WTC11 (cell line): ENCODE measurements around the gene MAP4K4. TPM values are rescaled to one million over a fixed set of nuclear protein-coding genes. Genes with fewer than 3 reads are reported as not detected.
"Not testable (repeated sequence)": the region's sequence is repeated elsewhere in the genome, so short reads cannot be mapped to it uniquely, and the experiment has no call there.

Experiments used
- ATAC-seq: fragments of 200-7000 bp; cut with Tn5 transposase; 2 replicates; pipeline ENCODE4 v1.10.0; 2021; ENCODE audit warnings: mild to moderate bottlenecking, moderate library complexity
- CTCF ChIA-PET: fragments of 300-600 bp; sonication (Branson Sonifier 250); formaldehyde crosslinking; loops from one replicate; lab custom pipeline; 2021; ENCODE audit warnings: antibody characterized with exemption; lab: Charles Lee
- POLR2A ChIA-PET: fragments of 350-600 bp; sonication (Branson Sonifier 250); formaldehyde crosslinking; loops from one replicate; lab custom pipeline; 2021; ENCODE audit warnings: antibody characterized with exemption; lab: Charles Lee
- DNase-seq: peaks from one replicate; pipeline ENCODE4 v3.0.0; 2021; ENCODE audit warnings: low spot score
- H3K27ac Mint-ChIP-seq: 2 replicates; pipeline ENCODE4 v1.8.0; 2021; ENCODE audit warnings: mixed read lengths
- H3K27me3 Mint-ChIP-seq: 2 replicates; pipeline ENCODE4 v1.8.0; 2021; ENCODE audit warnings: low read depth, mild to moderate bottlenecking, moderate library complexity, mixed read lengths
- H3K36me3 Mint-ChIP-seq: 2 replicates; pipeline ENCODE4 v1.8.0; 2021; ENCODE audit warnings: mixed read lengths
- H3K4me1 Mint-ChIP-seq: 2 replicates; pipeline ENCODE4 v1.8.0; 2022; ENCODE audit warnings: mixed read lengths
- H3K4me3 Mint-ChIP-seq: 2 replicates; pipeline ENCODE4 v1.8.0; 2021; ENCODE audit warnings: mild to moderate bottlenecking, moderate library complexity, mixed read lengths
- H3K9me3 Mint-ChIP-seq: 2 replicates; pipeline ENCODE4 v1.8.0; 2021; ENCODE audit warnings: mixed read lengths
- ATF2 ChIP-seq: sonication (generic); formaldehyde crosslinking; IDR thresholded peaks from 2 replicates; pipeline ENCODE4 v1.8.1; 2022; ENCODE audit warnings: low read depth, missing genetic modification reagents, borderline replicate concordance
- ELF4 ChIP-seq: sonication (generic); formaldehyde crosslinking; IDR thresholded peaks from 2 replicates; pipeline ENCODE4 v1.8.1; 2022; ENCODE audit warnings: low read depth, mild to moderate bottlenecking, moderate library complexity, missing genetic modification reagents
- EMX1 ChIP-seq: fragments of 250-450 bp; sonication (Bioruptor Pico); IDR thresholded peaks from 2 replicates; pipeline ENCODE4 v1.8.0; 2021; ENCODE audit warnings: mild to moderate bottlenecking
- ERG ChIP-seq: fragments of 250-450 bp; sonication (Bioruptor Pico); IDR thresholded peaks from 2 replicates; pipeline ENCODE4 v1.8.0; 2021; ENCODE audit warnings: mild to moderate bottlenecking
- GRHL2 ChIP-seq: fragments of 250-450 bp; sonication (Bioruptor Pico); IDR thresholded peaks from 2 replicates; pipeline ENCODE4 v1.8.0; 2022; ENCODE audit warnings: mild to moderate bottlenecking, moderate library complexity; ENCODE audit not compliant: insufficient replicate concordance, severe bottlenecking
- IRF2 ChIP-seq: sonication (generic); formaldehyde crosslinking; IDR thresholded peaks from 2 replicates; pipeline ENCODE4 v1.8.0; 2022; ENCODE audit warnings: low read depth, missing genetic modification reagents, borderline replicate concordance
- MXD4 ChIP-seq: fragments of 250-450 bp; sonication (Bioruptor Pico); IDR thresholded peaks from 2 replicates; pipeline ENCODE4 v1.8.0; 2021; ENCODE audit warnings: mild to moderate bottlenecking, moderate library complexity, borderline replicate concordance
- NFYB ChIP-seq: sonication (generic); formaldehyde crosslinking; conservative IDR thresholded peaks from 2 replicates; pipeline ENCODE4 v1.8.0; 2022; ENCODE audit warnings: low read depth, missing genetic modification reagents
- PREB ChIP-seq: sonication (generic); formaldehyde crosslinking; IDR thresholded peaks from 2 replicates; pipeline ENCODE4 v1.8.1; 2022; ENCODE audit warnings: mild to moderate bottlenecking, missing genetic modification reagents, moderate library complexity, borderline replicate concordance
- TCF7 ChIP-seq: sonication (generic); formaldehyde crosslinking; IDR thresholded peaks from 2 replicates; pipeline ENCODE4 v1.8.0; 2022; ENCODE audit warnings: mild to moderate bottlenecking, low read depth, missing genetic modification reagents, moderate library complexity
- TEAD4 ChIP-seq: sonication (generic); formaldehyde crosslinking; IDR thresholded peaks from 2 replicates; pipeline ENCODE4 v1.8.0; 2022; ENCODE audit warnings: mild to moderate bottlenecking, missing genetic modification reagents
- ZNF121 ChIP-seq: sonication (generic); formaldehyde crosslinking; IDR thresholded peaks from 2 replicates; pipeline ENCODE4 v1.8.0; 2023; ENCODE audit warnings: missing genetic modification reagents
- ZNF138 ChIP-seq: sonication (generic); formaldehyde crosslinking; conservative IDR thresholded peaks from 2 replicates; pipeline ENCODE4 v1.8.1; 2022; ENCODE audit warnings: mild to moderate bottlenecking, moderate library complexity, missing genetic modification reagents
- ZNF317 ChIP-seq: sonication (generic); formaldehyde crosslinking; IDR thresholded peaks from 2 replicates; pipeline ENCODE4 v1.8.1; 2023; ENCODE audit warnings: low read depth, mild to moderate bottlenecking, moderate library complexity, missing genetic modification reagents, borderline replicate concordance
- ZNF423 ChIP-seq: fragments of 250-450 bp; sonication (Bioruptor Pico); IDR thresholded peaks from 2 replicates; pipeline ENCODE4 v2.1.2; 2022; ENCODE audit warnings: mild to moderate bottlenecking, moderate library complexity
- ZNF671 ChIP-seq: fragments of 250-450 bp; sonication (Bioruptor Pico); IDR thresholded peaks from 2 replicates; pipeline ENCODE4 v1.8.0; 2021; ENCODE audit warnings: mild to moderate bottlenecking
- total RNA-seq: library from RNA; stranded (reverse); gene quantifications from 3 replicates; pipeline ENCODE4 v1.2.3, GENCODE V29; 2021
- TF ChIP-seq, protein P1 (sequence below): sonication (generic); formaldehyde crosslinking; IDR thresholded peaks from 2 replicates; pipeline ENCODE4 v1.8.1; 2022; ENCODE audit warnings: missing genetic modification reagents, borderline replicate concordance
- TF ChIP-seq, protein P2 (sequence below): sonication (generic); formaldehyde crosslinking; IDR thresholded peaks from 2 replicates; pipeline ENCODE4 v1.8.1; 2023; ENCODE audit warnings: mild to moderate bottlenecking, missing genetic modification reagents, moderate library complexity

MAP4K4 gene
- total RNA-seq, 1 experiment from 2014 or later: 112 TPM

GRCh38 chr2:101745711-101746694 is 48.5 kb downstream of the MAP4K4 start:
- Mint-ChIP-seq H3K9me3 (0 out of 2 replicates have a peak, but pooled peaks cover 3% of the 10 kb centered on the region), H3K27me3 (no peaks in the 10 kb centered on the region), H3K36me3 (peaks cover 5% of the 10 kb centered on the region), H3K27ac (peak overlapping the region; percentile 76; the same call in 1 of the 2 replicates), H3K4me1 (peaks cover 70% of the 10 kb centered on the region), H3K4me3 (no peak overlapping the region)
- POLR2A ChIA-PET: interaction anchor here (0.6 to 0.7 kb wide), 2 partner anchors 10 to 728 kb away, joined by 3 read pairs; no protein-coding TSS in a partner anchor
- TF ChIP-seq ERG (CRISPR knock-in tag): no peak
- no peak for TF ChIP-seq ELF4
- TF ChIP-seq IRF2 (CRISPR knock-in tag): no peak
- TF ChIP-seq GRHL2: no peak
- no peak for TF ChIP-seq TCF7
- no peak for ATAC-seq
- CTCF ChIA-PET: interaction anchor here (0.7 to 1.3 kb wide), 3 partner anchors 30 to 72 kb away, joined by 3 to 6 read pairs (median 3); no protein-coding TSS in a partner anchor
- no peak for DNase-seq

DNA sequence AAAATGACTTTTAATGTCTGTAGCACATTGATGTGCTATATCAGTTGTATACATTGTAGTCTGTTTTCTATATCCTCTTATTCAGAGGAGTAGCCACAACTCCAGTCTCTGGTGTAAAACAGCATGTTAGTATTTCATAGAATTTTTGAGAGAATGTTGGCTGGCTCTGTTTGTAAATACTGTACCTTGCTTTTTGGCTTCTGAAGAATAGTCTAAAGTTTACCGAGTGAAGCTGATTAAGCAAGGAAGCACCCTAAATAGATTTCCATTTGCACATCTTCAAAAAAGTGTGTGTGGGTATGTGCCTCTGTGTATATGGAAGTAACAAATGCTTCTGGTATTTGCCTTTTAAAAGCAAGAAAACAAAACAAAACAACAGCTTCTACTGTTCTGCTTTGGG is 50.5 kb downstream of the MAP4K4 start:
- ATAC-seq (no peak), DNase-seq (no peak)
- POLR2A ChIA-PET: no interaction called here
- CTCF ChIA-PET: no interaction called here
- Mint-ChIP-seq H3K4me3 (no peak overlapping the region), H3K27ac (no peak overlapping the region), H3K9me3 (0 out of 2 replicates have a peak, but pooled peaks cover 3% of the 10 kb centered on the region), H3K36me3 (peaks cover 5% of the 10 kb centered on the region), H3K4me1 (peaks cover 72% of the 10 kb centered on the region), H3K27me3 (no peaks in the 10 kb centered on the region)
- no peak for TF ChIP-seq ZNF671 (CRISPR knock-in tag)
- TF ChIP-seq, protein P1, sequence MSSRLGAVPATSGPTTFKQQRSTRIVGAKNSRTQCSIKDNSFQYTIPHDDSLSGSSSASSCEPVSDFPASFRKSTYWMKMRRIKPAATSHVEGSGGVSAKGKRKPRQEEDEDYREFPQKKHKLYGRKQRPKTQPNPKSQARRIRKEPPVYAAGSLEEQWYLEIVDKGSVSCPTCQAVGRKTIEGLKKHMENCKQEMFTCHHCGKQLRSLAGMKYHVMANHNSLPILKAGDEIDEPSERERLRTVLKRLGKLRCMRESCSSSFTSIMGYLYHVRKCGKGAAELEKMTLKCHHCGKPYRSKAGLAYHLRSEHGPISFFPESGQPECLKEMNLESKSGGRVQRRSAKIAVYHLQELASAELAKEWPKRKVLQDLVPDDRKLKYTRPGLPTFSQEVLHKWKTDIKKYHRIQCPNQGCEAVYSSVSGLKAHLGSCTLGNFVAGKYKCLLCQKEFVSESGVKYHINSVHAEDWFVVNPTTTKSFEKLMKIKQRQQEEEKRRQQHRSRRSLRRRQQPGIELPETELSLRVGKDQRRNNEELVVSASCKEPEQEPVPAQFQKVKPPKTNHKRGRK (CRISPR knock-in tag): no peak
- TF ChIP-seq, protein P2, sequence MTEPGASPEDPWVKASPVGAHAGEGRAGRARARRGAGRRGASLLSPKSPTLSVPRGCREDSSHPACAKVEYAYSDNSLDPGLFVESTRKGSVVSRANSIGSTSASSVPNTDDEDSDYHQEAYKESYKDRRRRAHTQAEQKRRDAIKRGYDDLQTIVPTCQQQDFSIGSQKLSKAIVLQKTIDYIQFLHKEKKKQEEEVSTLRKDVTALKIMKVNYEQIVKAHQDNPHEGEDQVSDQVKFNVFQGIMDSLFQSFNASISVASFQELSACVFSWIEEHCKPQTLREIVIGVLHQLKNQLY (CRISPR knock-in tag): no peak
- TF ChIP-seq ZNF317 (CRISPR knock-in tag): no peak
- TF ChIP-seq EMX1 (CRISPR knock-in tag): no peak
- TF ChIP-seq MXD4 (CRISPR knock-in tag): no peak

GRCh38 chr2:101748462-101748861 is 51.0 kb downstream of the MAP4K4 start:
- H3K9me3 Mint-ChIP-seq, H3K4me3 Mint-ChIP-seq, DNase-seq, CTCF ChIA-PET, H3K27ac Mint-ChIP-seq, H3K27me3 Mint-ChIP-seq, H3K36me3 Mint-ChIP-seq, ATAC-seq, POLR2A ChIA-PET: not testable (repeated sequence)
- H3K4me1 Mint-ChIP-seq: peaks cover 72% of the 10 kb centered on the region

DNA sequence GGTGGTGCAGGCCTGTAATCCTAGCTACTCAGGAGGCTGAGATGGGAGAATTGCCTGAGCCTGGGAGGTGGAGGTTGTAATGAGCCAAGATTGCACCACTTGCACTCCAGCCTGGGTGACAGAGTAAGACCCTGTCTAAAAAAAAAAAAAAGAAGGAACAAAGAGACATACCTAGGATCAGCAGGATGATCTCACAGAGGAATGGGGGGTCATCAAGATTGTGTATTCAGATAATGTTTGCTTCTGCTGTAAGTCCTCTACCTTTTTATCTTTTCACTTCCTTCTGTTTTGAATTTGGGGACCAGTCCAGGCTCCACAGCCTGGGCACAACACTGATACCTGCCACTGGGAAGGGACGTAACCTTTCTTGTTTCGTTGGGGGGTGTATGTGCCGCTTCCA is 53.2 kb downstream of the MAP4K4 start:
- CTCF ChIA-PET: no interaction called here
- H3K27me3 Mint-ChIP-seq: no peaks in the 10 kb centered on the region
- H3K27ac Mint-ChIP-seq: 0 out of 2 replicates have a peak overlapping the region, but pooled peaks have one; percentile 29

More for the DNA sequence above, 53.2 kb downstream of the MAP4K4 start:
- H3K9me3 Mint-ChIP-seq: 0 out of 2 replicates have a peak, but pooled peaks cover 3% of the 10 kb centered on the region
- TF ChIP-seq TEAD4 (CRISPR knock-in tag): no peak
- no peak for TF ChIP-seq NFYB (CRISPR knock-in tag)
- TF ChIP-seq ATF2: no peak
- no peak for TF ChIP-seq PREB
- TF ChIP-seq ZNF423 (CRISPR knock-in tag): no peak
- TF ChIP-seq ZNF138: no peak
- no peak for TF ChIP-seq ZNF121
- POLR2A ChIA-PET: no interaction called here
- H3K4me3 Mint-ChIP-seq: no peak overlapping the region
- DNase-seq: no peak
- peaks cover 5% of the 10 kb centered on the region for H3K36me3 Mint-ChIP-seq
- peaks cover 74% of the 10 kb centered on the region for H3K4me1 Mint-ChIP-seq
- ATAC-seq: no peak
